H1 (cell line): ENCODE data around the gene GZMM. TPM values are rescaled to one million over a fixed set of nuclear protein-coding genes. Genes with fewer than 3 reads are reported as not detected.
A peak's percentile ranks its signal among the peaks of the same experiment; 100 is the strongest.

Experiments
- CTCF ChIA-PET: fragments of 300-600 bp; sonication (Branson Sonifier 250); formaldehyde crosslinking; loops from one replicate; lab custom pipeline; 2021; ENCODE audit not compliant: partially characterized antibody; lab: Charles Lee
- POLR2A ChIA-PET: fragments of 300-600 bp; sonication (Branson Sonifier 250); formaldehyde crosslinking; loops from one replicate; lab custom pipeline; 2021; ENCODE audit warnings: inconsistent platforms; ENCODE audit not compliant: partially characterized antibody; lab: Charles Lee
- DNase-seq, 2 experiments: peaks; one replicate each; pipeline versions ENCODE4 v3.0.0 to v3.0.0-alpha.2; 2010 to 2022; ENCODE audit warnings: low spot score in 2 of 2, low read depth in 1 of 2, mixed read lengths in 1 of 2
- FAIRE-seq: peaks from 2 replicates; lab custom pipeline; 2011; peaks lifted over from hg19 to GRCh38; lab: Jason Lieb, UNC
- H2AFZ ChIP-seq: 2 replicates; pipeline ENCODE4 v1.8.1; 2012; ENCODE audit warnings: low read length, inconsistent platforms
- H2AK5ac ChIP-seq: 2 replicates; pipeline ENCODE4 v1.6.1; 2013; ENCODE audit warnings: low read depth, low read length
- H2BK120ac ChIP-seq: replicated peaks from 2 replicates; pipeline ENCODE3; 2013; ENCODE audit warnings: low read depth, low read length, inconsistent platforms
- H2BK12ac ChIP-seq: 2 replicates; pipeline ENCODE4 v1.6.1; 2013; ENCODE audit warnings: low read depth, low read length
- H2BK15ac ChIP-seq: 2 replicates; pipeline ENCODE4 v1.6.1; 2013; ENCODE audit warnings: low read length
- H2BK20ac ChIP-seq: 2 replicates; pipeline ENCODE4 v1.6.1; 2013; ENCODE audit warnings: low read length
- H2BK5ac ChIP-seq: 2 replicates; pipeline ENCODE4 v1.6.1; 2013; ENCODE audit warnings: low read depth, low read length
- H3K14ac ChIP-seq: 2 replicates; pipeline ENCODE4 v1.6.1; 2013; ENCODE audit warnings: inconsistent platforms; ENCODE audit not compliant: insufficient read length
- H3K18ac ChIP-seq: 2 replicates; pipeline ENCODE4 v1.6.1; 2013; ENCODE audit warnings: low read length; ENCODE audit errors: extremely low read depth
- H3K23ac ChIP-seq: 2 replicates; pipeline ENCODE4 v1.6.1; 2013; ENCODE audit warnings: inconsistent platforms; ENCODE audit not compliant: insufficient read length
- H3K23me2 ChIP-seq: 2 replicates; pipeline ENCODE4 v1.6.1; 2013; ENCODE audit warnings: low read depth, low read length
- H3K27ac ChIP-seq: 2 replicates; pipeline ENCODE4 v1.6.1; 2011; ENCODE audit warnings: low read depth, low read length, inconsistent platforms
- H3K27me3 ChIP-seq, 4 experiments: replicated peaks in 1 of 4; 1 replicate in 1 of 4; 2 replicates in 3 of 4; pipeline versions ENCODE4 v1.6.1 to v1.8.1; 2011 to 2013; ENCODE audit warnings: low read length in 3 of 4, mild to moderate bottlenecking in 3 of 4, inconsistent platforms in 2 of 4, mixed read lengths in 2 of 4, moderate library complexity in 1 of 4; ENCODE audit not compliant: control insufficient read depth in 3 of 4, insufficient read depth in 3 of 4; ENCODE audit errors: extremely low read depth in 1 of 4
- H3K36me3 ChIP-seq, 4 experiments: 2 replicates each; pipeline versions ENCODE4 v1.6.1 to v1.8.1; 2011 to 2013; ENCODE audit warnings: mild to moderate bottlenecking in 4 of 4, low read length in 3 of 4, moderate library complexity in 2 of 4, control low read depth in 1 of 4, inconsistent platforms in 1 of 4; ENCODE audit not compliant: insufficient read depth in 4 of 4, control insufficient read depth in 2 of 4
- H3K4ac ChIP-seq: replicated peaks from 2 replicates; pipeline ENCODE3; 2013; ENCODE audit warnings: low read length, low read depth, mixed read lengths, inconsistent platforms; ENCODE audit not compliant: insufficient read length
- H3K4me1 ChIP-seq, 4 experiments: replicated peaks in 1 of 4; 1 replicate in 1 of 4; 2 replicates in 3 of 4; pipeline versions ENCODE4 v1.6.1 to v1.8.1; 2011 to 2013; ENCODE audit warnings: low read length in 3 of 4, inconsistent platforms in 2 of 4, mixed read lengths in 1 of 4; ENCODE audit not compliant: insufficient read depth in 4 of 4, control insufficient read depth in 3 of 4
- H3K4me2 ChIP-seq, 2 experiments: 2 replicates each; pipeline versions ENCODE4 v1.6.1 to v1.8.1; 2011 to 2013; ENCODE audit warnings: low read depth in 2 of 2, low read length in 2 of 2, control low read depth in 1 of 2, inconsistent platforms in 1 of 2, mild to moderate bottlenecking in 1 of 2; ENCODE audit not compliant: insufficient read depth in 1 of 2
- H3K4me3 ChIP-seq, 4 experiments: fragments of 200-600, 300-600 bp in 1 of 4; sonication (generic), shearing (Covaris generic), sonication (Bioruptor Twin) in 1 of 4; 2 replicates each; pipeline versions ENCODE4 v1.5.1 to v1.8.1; 2011 to 2016; ENCODE audit warnings: low read length in 4 of 4, low read depth in 3 of 4, control low read depth in 2 of 4, inconsistent platforms in 2 of 4, mild to moderate bottlenecking in 2 of 4, mixed read lengths in 1 of 4, moderate library complexity in 1 of 4; ENCODE audit not compliant: insufficient read depth in 2 of 4; ENCODE audit errors: extremely low read depth in 1 of 4
- H3K56ac ChIP-seq: replicated peaks from 2 replicates; pipeline ENCODE3; 2013; ENCODE audit warnings: low read depth, mild to moderate bottlenecking, mixed read lengths, low read length, inconsistent platforms; ENCODE audit not compliant: insufficient read length
- H3K79me1 ChIP-seq: 2 replicates; pipeline ENCODE4 v1.6.1; 2013; ENCODE audit warnings: low read depth, low read length, control low read depth
- H3K79me2 ChIP-seq, 2 experiments: 2 replicates each; pipeline versions ENCODE4 v1.6.1 to v1.8.1; 2012 to 2013; ENCODE audit warnings: low read length in 2 of 2, mild to moderate bottlenecking in 2 of 2, inconsistent platforms in 1 of 2; ENCODE audit not compliant: insufficient read depth in 2 of 2, control insufficient read depth in 1 of 2
- H3K9ac ChIP-seq, 4 experiments: replicated peaks in 1 of 4; 1 replicate in 1 of 4; 2 replicates in 3 of 4; pipeline versions ENCODE4 v1.6.1 to v1.8.1; 2011 to 2013; ENCODE audit warnings: low read depth in 3 of 4, low read length in 3 of 4, control low read depth in 2 of 4, mild to moderate bottlenecking in 2 of 4, moderate library complexity in 2 of 4, inconsistent platforms in 1 of 4; ENCODE audit errors: extremely low read depth in 1 of 4
- H3K9me3 ChIP-seq, 2 experiments: 2 replicates each; pipeline versions ENCODE4 v1.6.1 to v1.8.1; 2012 to 2013; ENCODE audit warnings: mild to moderate bottlenecking in 2 of 2, moderate library complexity in 2 of 2, control low read depth in 1 of 2, inconsistent platforms in 1 of 2, low read depth in 1 of 2, low read length in 1 of 2, mixed read lengths in 1 of 2; ENCODE audit not compliant: insufficient read depth in 2 of 2
- H4K20me1 ChIP-seq, 2 experiments: replicated peaks in 1 of 2; 2 replicates each; pipeline versions ENCODE3 to v1.8.1; 2011 to 2013; ENCODE audit warnings: inconsistent platforms in 2 of 2, low read length in 2 of 2, mild to moderate bottlenecking in 1 of 2; ENCODE audit not compliant: insufficient read depth in 2 of 2, control insufficient read depth in 1 of 2
- H4K5ac ChIP-seq: 2 replicates; pipeline ENCODE4 v1.6.1; 2013; ENCODE audit warnings: low read length, low read depth, mixed read lengths, inconsistent platforms; ENCODE audit not compliant: insufficient read length
- H4K8ac ChIP-seq: 2 replicates; pipeline ENCODE4 v1.8.0; 2013; ENCODE audit warnings: mild to moderate bottlenecking, moderate library complexity, low read length, inconsistent platforms; ENCODE audit not compliant: insufficient read depth; ENCODE audit errors: extremely low read depth
- H4K91ac ChIP-seq: replicated peaks from 2 replicates; pipeline ENCODE3; 2013; ENCODE audit warnings: low read length, mixed read lengths, inconsistent platforms; ENCODE audit not compliant: insufficient read length
- NRF1 ChIP-seq: IDR thresholded peaks from 2 replicates; pipeline ENCODE4 v1.6.1; 2011; ENCODE audit warnings: mild to moderate bottlenecking, low read depth, low read length, improper control_type of control experiment
- SP2 ChIP-seq: IDR thresholded peaks from 2 replicates; pipeline ENCODE4 v1.6.1; 2012; ENCODE audit warnings: mild to moderate bottlenecking, low read length, inconsistent platforms
- WGBS, 2 experiments: shearing (Covaris generic) in 1 of 2; methylation state at CpG; one replicate each; pipeline versions ENCODE4 v1.1.6 to v1.1.7; 2013 to 2015; ENCODE audit warnings: low lambda C conversion rate in 2 of 2, mixed read lengths in 2 of 2, inconsistent platforms in 1 of 2, low coverage in 1 of 2, missing lambda C conversion rate in 1 of 2; ENCODE audit not compliant: insufficient replicate concordance in 2 of 2, insufficient coverage in 1 of 2, insufficient read length in 1 of 2; ENCODE audit errors: extremely low coverage in 1 of 2, missing lambda C conversion rate in 1 of 2; 5-methylcytosine and 5-hydroxymethylcytosine counted together
- polyA plus RNA-seq, 7 experiments: library from polyadenylated mRNA; depleted of rRNA in 3 of 7; stranded (reverse) in 5 of 7; unstranded in 2 of 7; fragments of >200 nt in 5 of 7; fragments of 200-250 nt in 2 of 7; gene quantifications; 1 replicate in 5 of 7; 2 replicates in 1 of 7; 4 replicates in 1 of 7; pipeline versions ENCODE4 v1.2.1 to v1.2.3, GENCODE V29; 2011 to 2013; ENCODE audit warnings: missing spikeins in 2 of 7, mixed read lengths in 2 of 7
- total RNA-seq: library from RNA; stranded (reverse); fragmentation: NEBNext Ultra II Directional; extraction: Animal tissue kit (Norgen Biotek cat#: 25700); gene quantifications from 2 replicates; pipeline ENCODE4 v1.2.1, GENCODE V29; 2021
- TF ChIP-seq, protein P1 (sequence below), 3 experiments: IDR thresholded peaks; 1 replicate in 2 of 3; 2 replicates in 1 of 3; pipeline versions ENCODE4 v1.5.1 to v1.6.1; 2011; ENCODE audit warnings: low read length in 3 of 3, mild to moderate bottlenecking in 3 of 3, inconsistent platforms in 2 of 3, low read depth in 1 of 3, moderate library complexity in 1 of 3; ENCODE audit not compliant: insufficient read depth in 1 of 3; ENCODE audit errors: control extremely low read depth in 1 of 3
- TF ChIP-seq, protein P2 (sequence below): IDR thresholded peaks from 2 replicates; pipeline ENCODE4 v1.6.1; 2012; ENCODE audit warnings: inconsistent platforms

GZMM gene
- total and polyA plus RNA-seq, 2 of the 8 experiments (the other 6 are each of a cell fraction or from before 2014, with no cell fraction given): 0.09 to 0.32 TPM

DNA sequence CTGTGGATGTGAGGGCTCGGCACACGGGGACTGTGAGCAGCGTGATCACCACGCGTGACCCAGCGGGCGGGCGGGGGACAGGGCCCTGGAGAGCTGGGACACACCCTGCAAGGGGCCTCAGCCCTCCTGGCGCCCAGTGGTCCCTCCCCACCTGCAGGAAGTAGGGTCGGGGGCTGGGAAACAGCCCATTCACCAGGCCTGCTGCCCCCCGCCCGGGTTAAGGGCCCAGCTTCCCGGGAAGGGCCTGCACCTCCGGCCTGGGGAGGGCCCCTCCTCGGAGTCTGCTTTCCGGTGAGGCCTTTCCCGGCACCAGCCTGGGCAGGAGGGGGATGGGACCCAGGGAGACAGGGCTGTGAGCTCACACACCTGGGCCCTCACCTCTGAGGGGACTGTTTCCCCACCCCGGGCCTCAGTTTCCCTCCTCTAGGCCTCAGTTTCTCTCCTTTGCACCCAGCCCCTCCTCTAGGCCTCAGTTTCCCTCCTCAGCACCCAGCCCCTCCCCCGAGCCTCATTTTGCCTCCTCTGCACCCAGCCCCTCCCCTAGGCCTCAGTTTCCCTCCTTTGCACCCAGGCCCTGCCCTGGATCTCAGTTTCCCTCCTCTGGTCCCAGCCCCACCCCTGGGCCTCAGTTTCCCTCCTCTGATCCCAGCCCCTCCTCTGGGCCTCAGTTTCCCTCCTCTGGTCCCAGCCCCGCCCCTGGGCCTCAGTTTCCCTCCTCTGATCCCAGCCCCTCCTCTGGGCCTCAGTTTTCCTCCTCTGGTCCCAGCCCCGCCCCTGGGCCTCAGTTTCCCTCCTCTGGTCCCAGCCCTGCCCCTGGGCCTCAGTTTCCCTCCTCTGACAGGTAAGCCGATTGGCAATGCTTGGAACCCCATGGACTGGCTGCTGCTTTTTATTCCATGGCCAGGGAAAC, 49.4 kb upstream of the GZMM start:
- Histone ChIP-seq H3K36me3 (peaks cover 0 to 3% (median 0%) of the 10 kb centered on the region in 4 experiments; a peak in 1 of 8 replicates), H3K9me3 (peaks cover 0 to 2% of the 10 kb centered on the region in 2 experiments; a peak in 1 of 4 replicates), H3K4me1 (peaks cover 0 to 13% (median 9%) of the 10 kb centered on the region in 4 experiments; a peak in 5 of 7 replicates), H3K14ac (no peak overlapping the region), H4K20me1 (peaks cover 0 to 6% of the 10 kb centered on the region in 2 experiments), H3K23me2 (peaks cover 14% of the 10 kb centered on the region; the same call in 1 of the 2 replicates), H4K5ac (no peak overlapping the region), H4K8ac (no peak overlapping the region; the same call in 1 of the 2 replicates), H2AFZ (no peak overlapping the region), H2BK15ac (no peak overlapping the region; the same call in 1 of the 2 replicates), H2BK5ac (peak overlapping the region; percentile 52; the same call in 1 of the 2 replicates), H3K9ac (no peak overlapping the region), H3K56ac (no peak overlapping the region), H3K27me3 (peaks cover 17 to 22% (median 18%) of the 10 kb centered on the region in 4 experiments), H2BK20ac (no peak overlapping the region; the same call in 1 of the 2 replicates), H3K4me3 (no peak overlapping the region), H2BK12ac (peak overlapping the region; percentile 27; the same call in 1 of the 2 replicates), H3K18ac (no peak overlapping the region), H2AK5ac (no peak overlapping the region), H3K4ac (no peak overlapping the region), H2BK120ac (no peak overlapping the region), H3K79me2 (no peaks in the 10 kb centered on the region), H3K23ac (no peak overlapping the region), H3K27ac (no peak overlapping the region), H3K79me1 (no peaks in the 10 kb centered on the region), H3K4me2 (no peak overlapping the region), H4K91ac (no peak overlapping the region)
- DNase-seq (no peak), FAIRE-seq (no peak)
- ChIA-PET POLR2A (interaction anchor here (0.5 to 1.5 kb wide), 4 partner anchors 13 to 1879 kb away, joined by 3 to 5 read pairs (median 4); partner anchors contain the start of gene TPGS1), CTCF (interaction anchor here (0.8 to 3.7 kb wide), 13 partner anchors 9 to 146 kb away, joined by 3 to 21 read pairs (median 6); no protein-coding TSS in a partner anchor)
- WGBS, 2 experiments: 85% methylated on average over 13 of the region's 22 CpGs; no CpG with 5 or more reads in 1 of the 2 experiments
- TF ChIP-seq SP2: no peak
- no peak for TF ChIP-seq NRF1
- TF ChIP-seq, protein P1, sequence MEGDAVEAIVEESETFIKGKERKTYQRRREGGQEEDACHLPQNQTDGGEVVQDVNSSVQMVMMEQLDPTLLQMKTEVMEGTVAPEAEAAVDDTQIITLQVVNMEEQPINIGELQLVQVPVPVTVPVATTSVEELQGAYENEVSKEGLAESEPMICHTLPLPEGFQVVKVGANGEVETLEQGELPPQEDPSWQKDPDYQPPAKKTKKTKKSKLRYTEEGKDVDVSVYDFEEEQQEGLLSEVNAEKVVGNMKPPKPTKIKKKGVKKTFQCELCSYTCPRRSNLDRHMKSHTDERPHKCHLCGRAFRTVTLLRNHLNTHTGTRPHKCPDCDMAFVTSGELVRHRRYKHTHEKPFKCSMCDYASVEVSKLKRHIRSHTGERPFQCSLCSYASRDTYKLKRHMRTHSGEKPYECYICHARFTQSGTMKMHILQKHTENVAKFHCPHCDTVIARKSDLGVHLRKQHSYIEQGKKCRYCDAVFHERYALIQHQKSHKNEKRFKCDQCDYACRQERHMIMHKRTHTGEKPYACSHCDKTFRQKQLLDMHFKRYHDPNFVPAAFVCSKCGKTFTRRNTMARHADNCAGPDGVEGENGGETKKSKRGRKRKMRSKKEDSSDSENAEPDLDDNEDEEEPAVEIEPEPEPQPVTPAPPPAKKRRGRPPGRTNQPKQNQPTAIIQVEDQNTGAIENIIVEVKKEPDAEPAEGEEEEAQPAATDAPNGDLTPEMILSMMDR (IDR thresholded peaks at IDR 0.05; ENCODE audit: control extremely low read depth in 1 of 3, insufficient read depth in 1 of 3, low read depth in 1 of 3, low read length in 3 of 3): no peak
- TF ChIP-seq, protein P2, sequence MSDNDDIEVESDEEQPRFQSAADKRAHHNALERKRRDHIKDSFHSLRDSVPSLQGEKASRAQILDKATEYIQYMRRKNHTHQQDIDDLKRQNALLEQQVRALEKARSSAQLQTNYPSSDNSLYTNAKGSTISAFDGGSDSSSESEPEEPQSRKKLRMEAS: no peak
